ENCODE results near the gene PFKFB1. TPM values are rescaled to one million over a fixed set of nuclear protein-coding genes. Genes with fewer than 3 reads are reported as not detected.

Gene PFKFB1
- total RNA-seq, 1 donor from 2014 or later = 0.77 TPM

DNA sequence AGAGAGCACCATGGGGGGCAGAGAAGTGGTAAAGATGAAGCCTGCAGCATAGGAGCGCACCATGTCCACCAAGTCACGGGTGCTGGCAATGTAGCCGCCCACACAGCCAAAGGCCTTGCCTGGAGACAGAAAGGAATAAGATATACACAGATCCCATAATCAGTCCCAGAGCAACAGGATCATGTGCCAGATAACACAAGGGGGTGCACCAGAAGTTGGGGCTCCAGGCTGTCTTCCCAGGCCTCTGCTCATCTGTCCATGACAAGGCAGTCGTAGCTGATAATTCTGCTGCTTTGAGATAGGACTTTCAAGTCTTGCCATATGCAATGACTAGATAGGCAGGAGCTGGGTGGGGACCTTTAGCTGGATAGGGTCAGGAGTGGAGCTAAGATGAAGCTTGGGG lies 20.9 kb upstream of the PFKFB1 start:
- no peak for DNase-seq (ENCODE audit: low spot score, unreplicated experiment)
- Mint-ChIP-seq H3K9me3 (ENCODE audit: low read depth) (peaks cover 4% of the 10 kb centered on the region), H3K4me1 (ENCODE audit: low read depth) (no peaks in the 10 kb centered on the region), H3K4me3 (ENCODE audit: low read depth) (no peak overlapping the region), H3K27me3 (no peaks in the 10 kb centered on the region), H3K36me3 (ENCODE audit: insufficient read depth) (no peaks in the 10 kb centered on the region), H3K27ac (no peak overlapping the region)
- TF ChIP-seq, protein P1, sequence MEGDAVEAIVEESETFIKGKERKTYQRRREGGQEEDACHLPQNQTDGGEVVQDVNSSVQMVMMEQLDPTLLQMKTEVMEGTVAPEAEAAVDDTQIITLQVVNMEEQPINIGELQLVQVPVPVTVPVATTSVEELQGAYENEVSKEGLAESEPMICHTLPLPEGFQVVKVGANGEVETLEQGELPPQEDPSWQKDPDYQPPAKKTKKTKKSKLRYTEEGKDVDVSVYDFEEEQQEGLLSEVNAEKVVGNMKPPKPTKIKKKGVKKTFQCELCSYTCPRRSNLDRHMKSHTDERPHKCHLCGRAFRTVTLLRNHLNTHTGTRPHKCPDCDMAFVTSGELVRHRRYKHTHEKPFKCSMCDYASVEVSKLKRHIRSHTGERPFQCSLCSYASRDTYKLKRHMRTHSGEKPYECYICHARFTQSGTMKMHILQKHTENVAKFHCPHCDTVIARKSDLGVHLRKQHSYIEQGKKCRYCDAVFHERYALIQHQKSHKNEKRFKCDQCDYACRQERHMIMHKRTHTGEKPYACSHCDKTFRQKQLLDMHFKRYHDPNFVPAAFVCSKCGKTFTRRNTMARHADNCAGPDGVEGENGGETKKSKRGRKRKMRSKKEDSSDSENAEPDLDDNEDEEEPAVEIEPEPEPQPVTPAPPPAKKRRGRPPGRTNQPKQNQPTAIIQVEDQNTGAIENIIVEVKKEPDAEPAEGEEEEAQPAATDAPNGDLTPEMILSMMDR (IDR thresholded peaks at IDR 0.05; ENCODE audit: unreplicated experiment) = no peak

DNA sequence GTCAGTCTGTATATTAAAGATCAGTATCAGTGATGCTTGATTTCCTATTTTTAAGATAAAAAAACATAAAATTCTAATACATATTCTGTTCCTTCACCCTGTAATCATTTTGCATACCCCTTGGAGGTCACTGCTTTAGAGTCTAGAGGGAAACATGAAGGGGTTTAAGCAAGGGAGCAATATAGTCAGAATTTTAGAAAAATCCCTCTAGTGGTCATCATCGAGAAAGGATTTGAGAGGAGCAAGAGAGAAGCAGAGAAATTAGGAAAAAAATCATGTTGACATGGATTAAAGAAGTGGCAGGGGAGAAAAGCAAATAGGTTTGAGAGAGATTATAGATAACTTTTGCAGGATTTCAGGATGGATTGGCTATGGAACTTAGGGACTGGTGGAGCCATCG lies 17.3 kb upstream of the PFKFB1 start:
- Mint-ChIP-seq H3K36me3 (ENCODE audit: insufficient read depth) (peaks cover 3% of the 10 kb centered on the region), H3K27ac (no peak overlapping the region), H3K4me3 (ENCODE audit: low read depth) (no peak overlapping the region), H3K4me1 (ENCODE audit: low read depth) (no peaks in the 10 kb centered on the region), H3K9me3 (ENCODE audit: low read depth) (peaks cover 4% of the 10 kb centered on the region), H3K27me3 (no peaks in the 10 kb centered on the region)
- TF ChIP-seq, protein P1 (IDR thresholded peaks at IDR 0.05; ENCODE audit: unreplicated experiment) = peak; percentile 48
- DNase-seq (ENCODE audit: low spot score, unreplicated experiment) = no peak

GRCh38 chrX:55008571-55009358 lies 14.8 kb upstream of the PFKFB1 start:
- Mint-ChIP-seq H3K27me3 (no peaks in the 10 kb centered on the region), H3K4me1 (ENCODE audit: low read depth) (no peaks in the 10 kb centered on the region), H3K27ac (no peak overlapping the region), H3K9me3 (ENCODE audit: low read depth) (peaks cover 3% of the 10 kb centered on the region), H3K4me3 (ENCODE audit: low read depth) (no peak overlapping the region), H3K36me3 (ENCODE audit: insufficient read depth) (peaks cover 10% of the 10 kb centered on the region)
- TF ChIP-seq, protein P1 (IDR thresholded peaks at IDR 0.05; ENCODE audit: unreplicated experiment) = no peak
- DNase-seq (ENCODE audit: low spot score, unreplicated experiment) = no peak

- Mint-ChIP-seq H3K27ac (no peak overlapping the region), H3K9me3 (ENCODE audit: low read depth) (peaks cover 6% of the 10 kb centered on the region), H3K36me3 (ENCODE audit: insufficient read depth) (peaks cover 10% of the 10 kb centered on the region), H3K4me3 (ENCODE audit: low read depth) (no peak overlapping the region), H3K27me3 (no peaks in the 10 kb centered on the region), H3K4me1 (ENCODE audit: low read depth) (no peaks in the 10 kb centered on the region)
- DNase-seq (ENCODE audit: low spot score, unreplicated experiment) = no peak
- TF ChIP-seq, protein P1 (IDR thresholded peaks at IDR 0.05; ENCODE audit: unreplicated experiment) = no peak
These were observed 13.7 kb upstream of the PFKFB1 start for GRCh38 chrX:55007656-55008055.

GRCh38 chrX:55006827-55007621 lies 13.0 kb upstream of the PFKFB1 start:
- no peak overlapping the region for H3K27ac Mint-ChIP-seq
- no peak for DNase-seq (ENCODE audit: low spot score, unreplicated experiment)
- TF ChIP-seq, protein P1 (IDR thresholded peaks at IDR 0.05; ENCODE audit: unreplicated experiment) = no peak
- H3K27me3 Mint-ChIP-seq = no peaks in the 10 kb centered on the region
- H3K4me3 Mint-ChIP-seq (ENCODE audit: low read depth) = no peak overlapping the region
- no peaks in the 10 kb centered on the region for H3K4me1 Mint-ChIP-seq (ENCODE audit: low read depth)
- H3K36me3 Mint-ChIP-seq (ENCODE audit: insufficient read depth) = peaks cover 13% of the 10 kb centered on the region
- H3K9me3 Mint-ChIP-seq (ENCODE audit: low read depth) = peaks cover 10% of the 10 kb centered on the region

All from progenitor cell of endocrine pancreas (in vitro differentiated cells).